Activated CD8-positive, alpha-beta T cell treated with anti-CD3 and anti-CD28 coated beads for 36 hours (primary cell): ENCODE results near the gene RP9. TPM values are rescaled to one million over a fixed set of nuclear protein-coding genes. Genes with fewer than 3 reads are reported as not detected.

Experiments used
- ATAC-seq: fragments of 200-7000 bp; cut with Tn5 transposase; one replicate; pipeline ENCODE4 v1.10.0; 2021; ENCODE audit warnings: mild to moderate bottlenecking, moderate library complexity
- CTCF ChIA-PET: fragments of 350-600 bp; sonication (Branson Sonifier 250); formaldehyde crosslinking; loops from one replicate; lab custom pipeline; 2021; ENCODE audit warnings: antibody characterized with exemption; lab: Charles Lee
- POLR2A ChIA-PET: fragments of 350-600 bp; sonication (Branson Sonifier 250); formaldehyde crosslinking; loops from one replicate; lab custom pipeline; 2021; ENCODE audit warnings: antibody characterized with exemption; lab: Charles Lee
- DNase-seq: peaks from one replicate; pipeline ENCODE4 v3.0.0-alpha.2; 2020
- H3K27ac Mint-ChIP-seq: one replicate; pipeline ENCODE4 v1.8.0; 2021; ENCODE audit warnings: mild to moderate bottlenecking, mixed read lengths
- H3K27me3 Mint-ChIP-seq: one replicate; pipeline ENCODE4 v1.8.0; 2021; ENCODE audit warnings: mixed read lengths
- H3K36me3 Mint-ChIP-seq: one replicate; pipeline ENCODE4 v1.8.0; 2021; ENCODE audit warnings: low read depth, mixed read lengths
- H3K4me1 Mint-ChIP-seq: one replicate; pipeline ENCODE4 v1.8.0; 2021; ENCODE audit warnings: low read depth, mixed read lengths
- H3K4me3 Mint-ChIP-seq: one replicate; pipeline ENCODE4 v1.8.0; 2021; ENCODE audit warnings: mild to moderate bottlenecking, moderate library complexity, mixed read lengths
- H3K9me3 Mint-ChIP-seq: one replicate; pipeline ENCODE4 v1.8.0; 2021; ENCODE audit warnings: mixed read lengths
- CTCF ChIP-seq: fragments of 200-600 bp; IDR thresholded peaks from one replicate; pipeline ENCODE4 v1.8.0; 2022; ENCODE audit warnings: antibody characterized with exemption, mild to moderate bottlenecking
- intact Hi-C: fragments of 100-400 bp; cut with micrococcal nuclease; formaldehyde crosslinking; loops from one replicate; pipeline ENCODE4 v1.10.0; 2022
- total RNA-seq, 2 experiments: library from RNA; stranded (reverse); gene quantifications; one replicate each; pipeline ENCODE4 v1.2.3, GENCODE V29; 2021

RP9 gene
- total RNA-seq, 2 experiments from 2014 or later: 14.2 to 15.4 TPM

DNA sequence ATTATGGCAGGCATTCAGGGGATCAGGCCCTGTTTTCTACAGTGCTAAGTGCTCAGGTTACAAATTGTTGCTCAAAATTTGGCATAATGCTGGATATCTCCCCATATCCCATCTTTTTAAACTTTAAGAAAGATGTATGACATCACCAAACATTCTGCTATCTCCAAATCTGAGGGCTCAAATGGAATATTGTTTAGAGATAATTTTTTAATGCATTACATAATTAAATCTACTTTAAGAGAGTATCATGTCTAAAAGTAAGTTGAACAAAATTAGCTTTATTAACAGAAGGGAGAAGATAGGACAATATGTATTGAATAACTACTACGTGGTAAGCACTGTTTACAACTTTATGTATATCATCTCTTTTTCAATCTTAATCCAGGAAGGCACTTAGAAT is 60.5 kb downstream of the RP9 start:
- intact Hi-C loops: no loop called here
- Mint-ChIP-seq H3K36me3 (no peaks in the 10 kb centered on the region), H3K4me3 (no peak overlapping the region), H3K9me3 (no peaks in the 10 kb centered on the region), H3K27ac (no peak overlapping the region), H3K27me3 (no peaks in the 10 kb centered on the region), H3K4me1 (peaks cover 41% of the 10 kb centered on the region)
- POLR2A ChIA-PET: interaction anchor here (0.6 to 1.0 kb wide), 2 partner anchors 13 to 171 kb away, joined by 3 to 4 read pairs; partner anchors contain the start of gene NT5C3A
- no peak for DNase-seq
- TF ChIP-seq CTCF: no peak
- no peak for ATAC-seq
- CTCF ChIA-PET: interaction anchor here (1.9 to 2.5 kb wide), 3 partner anchors 59 to 248 kb away, joined by 5 to 12 read pairs (median 8); no protein-coding TSS in a partner anchor

- no peaks in the 10 kb centered on the region for H3K27me3 Mint-ChIP-seq
- CTCF ChIA-PET: interaction anchor here (1.9 to 2.5 kb wide), 3 partner anchors 59 to 248 kb away, joined by 5 to 12 read pairs (median 8); no protein-coding TSS in a partner anchor
- peaks cover 42% of the 10 kb centered on the region for H3K4me1 Mint-ChIP-seq
- H3K9me3 Mint-ChIP-seq: no peaks in the 10 kb centered on the region
- DNase-seq (no peak), ATAC-seq (no peak)
- TF ChIP-seq CTCF: no peak
- no peak overlapping the region for H3K4me3 Mint-ChIP-seq
- POLR2A ChIA-PET: interaction anchor here (1.0 kb wide), 1 partner anchor 14 kb away, joined by 4 read pairs; the partner anchor contains the start of gene NT5C3A
- intact Hi-C loops: no loop called here
- H3K36me3 Mint-ChIP-seq: no peaks in the 10 kb centered on the region
- H3K27ac Mint-ChIP-seq: no peak overlapping the region
Measured at GRCh38 chr7:33048257-33048656, 60.9 kb downstream of the RP9 start.

- Mint-ChIP-seq H3K4me3 (no peak overlapping the region), H3K27me3 (no peaks in the 10 kb centered on the region), H3K9me3 (no peaks in the 10 kb centered on the region), H3K4me1 (peaks cover 36% of the 10 kb centered on the region), H3K36me3 (no peaks in the 10 kb centered on the region), H3K27ac (no peak overlapping the region)
- ChIA-PET CTCF (interaction anchor here (0.8 to 2.4 kb wide), 3 partner anchors 63 to 199 kb away, joined by 3 to 9 read pairs (median 3); partner anchors contain the start of gene RP9), POLR2A (no interaction called here)
- TF ChIP-seq CTCF: no peak
- DNase-seq (no peak), ATAC-seq (no peak)
- intact Hi-C loops: no loop called here
Measured at GRCh38 chr7:33044986-33045385, 64.2 kb downstream of the RP9 start.

Other genes with a start within 250 kb of the RP9 start
- gene KBTBD2, start 217.6 kb downstream of the RP9 start, total RNA-seq: 10 to 100 TPM; 22.4 to 23.0 TPM
- under 1 TPM in 1 of 2 experiments, not detected in 1; 0.47 TPM for gene FKBP9, start 152.0 kb downstream of the RP9 start, total RNA-seq
- 10 to 100 TPM; 34.2 to 37.7 TPM for gene NT5C3A, start 46.6 kb downstream of the RP9 start, total RNA-seq
- 1 to 10 TPM; 6.0 to 7.7 TPM for gene BBS9, start 20.2 kb upstream of the RP9 start, total RNA-seq